Activated B cell treated with CpG ODN at 0.5 μM for 24 hours (primary cell): ENCODE results near the gene LYL1. TPM values are rescaled to one million over a fixed set of nuclear protein-coding genes. Genes with fewer than 3 reads are reported as not detected.

Experiments
- ATAC-seq: fragments of 200-7000 bp; cut with Tn5 transposase; one replicate; pipeline ENCODE4 v1.10.0; 2021; ENCODE audit warnings: low read depth, mild to moderate bottlenecking, moderate library complexity
- CTCF ChIA-PET: fragments of 350-600 bp; sonication (Branson Sonifier 250); formaldehyde crosslinking; loops from one replicate; lab custom pipeline; 2021; ENCODE audit warnings: antibody characterized with exemption; lab: Charles Lee
- POLR2A ChIA-PET: fragments of 350-600 bp; sonication (Branson Sonifier 250); formaldehyde crosslinking; loops from one replicate; lab custom pipeline; 2021; ENCODE audit warnings: antibody characterized with exemption; lab: Charles Lee
- DNase-seq: peaks from one replicate; pipeline ENCODE4 v3.0.0; 2022
- H3K27ac Mint-ChIP-seq: one replicate; pipeline ENCODE4 v1.8.0; 2020; ENCODE audit warnings: mixed read lengths
- H3K27me3 Mint-ChIP-seq: one replicate; pipeline ENCODE4 v1.8.0; 2021; ENCODE audit warnings: mixed read lengths
- H3K36me3 Mint-ChIP-seq: one replicate; pipeline ENCODE4 v1.8.0; 2021; ENCODE audit warnings: low read depth, mixed read lengths
- H3K4me1 Mint-ChIP-seq: one replicate; pipeline ENCODE4 v1.8.0; 2021; ENCODE audit warnings: mixed read lengths
- H3K4me3 Mint-ChIP-seq: one replicate; pipeline ENCODE4 v1.8.0; 2020; ENCODE audit warnings: mild to moderate bottlenecking, mixed read lengths
- H3K9me3 Mint-ChIP-seq: one replicate; pipeline ENCODE4 v1.8.0; 2020; ENCODE audit warnings: mixed read lengths
- CTCF ChIP-seq: fragments of 200-600 bp; IDR thresholded peaks from one replicate; pipeline ENCODE4 v1.8.0; 2022; ENCODE audit warnings: antibody characterized with exemption, mild to moderate bottlenecking
- intact Hi-C: fragments of 100-400 bp; cut with micrococcal nuclease; formaldehyde crosslinking; loops from one replicate; pipeline ENCODE4 v1.15.1; 2024
- total RNA-seq: library from RNA; stranded (reverse); gene quantifications from 2 replicates; pipeline ENCODE4 v1.2.3, GENCODE V29; 2022

The LYL1 gene
- total RNA-seq, 1 donor from 2014 or later = 74.8 TPM

GRCh38 chr19:13121551-13122274 is 19.1 kb upstream of the LYL1 start:
- Mint-ChIP-seq H3K4me1 (peaks cover 55% of the 10 kb centered on the region), H3K36me3 (peaks cover 14% of the 10 kb centered on the region), H3K4me3 (no peak overlapping the region), H3K27ac (peak overlapping the region; percentile 3), H3K9me3 (no peaks in the 10 kb centered on the region), H3K27me3 (no peaks in the 10 kb centered on the region)
- ChIA-PET POLR2A (interaction anchor here (0.6 to 6.6 kb wide), 2 partner anchors 29 to 72 kb away, joined by 3 to 117 read pairs; partner anchors contain the start of genes IER2 and STX10), CTCF (no interaction called here)
- intact Hi-C loops = no loop called here
- no peak for TF ChIP-seq CTCF
- DNase-seq (no peak), ATAC-seq (no peak)

- Mint-ChIP-seq H3K9me3 (no peaks in the 10 kb centered on the region), H3K4me1 (peaks cover 61% of the 10 kb centered on the region), H3K36me3 (peaks cover 12% of the 10 kb centered on the region), H3K27me3 (no peaks in the 10 kb centered on the region), H3K4me3 (peak overlapping the region; percentile 28), H3K27ac (no peak overlapping the region)
- intact Hi-C loops = no loop called here
- DNase-seq (no peak), ATAC-seq (no peak)
- POLR2A ChIA-PET = interaction anchor here (6.6 kb wide), 1 partner anchor 30 kb away, joined by 117 read pairs; the partner anchor contains the start of genes IER2 and STX10
- CTCF ChIA-PET = interaction anchor here (0.9 kb wide), 1 partner anchor 143 kb away, joined by 3 read pairs; no protein-coding TSS in a partner anchor
- no peak for TF ChIP-seq CTCF
Observed at GRCh38 chr19:13120817-13121216, 18.2 kb upstream of the LYL1 start.

- Mint-ChIP-seq H3K9me3 (no peaks in the 10 kb centered on the region), H3K27ac (no peak overlapping the region)
Observed at GRCh38 chr19:13120031-13120430, 17.4 kb upstream of the LYL1 start.

GRCh38 chr19:13119627-13120026 is 17.0 kb upstream of the LYL1 start:
- Mint-ChIP-seq H3K36me3 (peaks cover 22% of the 10 kb centered on the region), H3K4me1 (peaks cover 69% of the 10 kb centered on the region), H3K9me3 (no peaks in the 10 kb centered on the region), H3K27ac (peak overlapping the region; percentile 50), H3K27me3 (no peaks in the 10 kb centered on the region), H3K4me3 (peak overlapping the region; percentile 77)
- no peak for TF ChIP-seq CTCF
- no peak for DNase-seq
- intact Hi-C loops = loop anchor here (5.0 kb wide), 1 partner anchor 888 kb away; the partner anchor contains the start of gene RFX1
- CTCF ChIA-PET = interaction anchor here (0.7 to 1.0 kb wide), 2 partner anchors 19 to 26 kb away, joined by 3 to 4 read pairs; no protein-coding TSS in a partner anchor
- no peak for ATAC-seq
- POLR2A ChIA-PET = interaction anchor here (0.5 to 6.6 kb wide), 4 partner anchors 14 to 613 kb away, joined by 3 to 117 read pairs (median 6); partner anchors contain the start of genes IER2 and STX10

More at GRCh38 chr19:13120031-13120430, 17.4 kb upstream of the LYL1 start:
- peak overlapping the region; percentile 77 for H3K4me3 Mint-ChIP-seq
- no peaks in the 10 kb centered on the region for H3K27me3 Mint-ChIP-seq
- no peak for TF ChIP-seq CTCF
- DNase-seq (no peak), ATAC-seq (no peak)
- intact Hi-C loops = no loop called here
- ChIA-PET CTCF (interaction anchor here (0.7 to 0.9 kb wide), 2 partner anchors 19 to 142 kb away, joined by 3 to 4 read pairs; no protein-coding TSS in a partner anchor), POLR2A (interaction anchor here (0.9 to 6.6 kb wide), 3 partner anchors 14 to 35 kb away, joined by 3 to 117 read pairs (median 4); partner anchors contain the start of genes IER2 and STX10)
- peaks cover 18% of the 10 kb centered on the region for H3K36me3 Mint-ChIP-seq
- peaks cover 69% of the 10 kb centered on the region for H3K4me1 Mint-ChIP-seq
